Activated T-helper 1 cell treated with Interleukin-2 at 50 U/mL for 16 hours (primary cell): ENCODE measurements around the gene SRM.
"Not testable (repeated sequence)": the region's sequence is repeated elsewhere in the genome, so short reads cannot be mapped to it uniquely, and the experiment has no call there.

Experiments used
- DNase-seq: peaks from one replicate; pipeline ENCODE4 v3.0.0-alpha.2; 2020; ENCODE audit warnings: low read depth

Gene SRM

DNA sequence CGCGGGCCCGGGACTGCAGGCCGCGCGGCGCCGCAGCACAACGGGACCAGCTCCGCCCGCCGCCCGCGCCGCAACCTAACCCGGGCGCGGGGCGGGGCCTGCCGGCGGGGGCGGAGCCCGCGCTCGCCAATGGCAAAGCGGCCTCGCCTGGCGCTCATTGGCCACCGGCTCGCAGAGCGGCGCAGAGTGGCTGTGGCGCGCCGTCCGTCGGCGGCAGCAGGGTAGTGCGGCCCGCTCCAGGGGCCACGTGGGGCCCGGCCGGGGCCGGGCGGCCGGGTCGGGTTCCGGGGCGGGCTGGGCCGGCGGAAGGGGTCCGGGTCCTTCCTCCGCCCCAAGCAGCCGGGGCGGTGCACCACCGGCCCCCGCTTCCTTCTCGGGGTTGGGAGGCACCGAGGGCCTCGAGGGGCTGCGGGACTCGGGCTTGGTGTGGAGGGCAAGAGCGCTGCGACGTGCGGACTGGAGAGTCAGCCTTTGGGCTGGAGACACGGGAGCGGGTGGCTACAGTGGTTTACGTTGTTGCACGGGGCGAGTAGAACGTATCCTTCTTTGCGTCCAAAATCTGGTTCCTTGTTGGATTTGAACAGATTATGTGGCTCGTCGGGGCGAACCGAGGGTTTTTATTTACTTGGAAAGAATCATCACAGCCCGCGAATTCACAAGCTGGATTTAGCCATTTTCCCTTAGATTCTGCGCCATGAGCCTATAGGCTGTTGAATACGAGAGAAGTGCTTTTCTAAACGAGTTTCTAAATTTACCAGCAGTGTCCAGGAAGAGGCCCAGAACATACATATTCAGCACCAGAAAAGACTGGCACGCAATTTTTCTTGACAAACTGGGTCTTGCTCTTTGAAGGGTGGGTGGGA lies at the start of gene SRM:
Gene SRM (minus strand): TSS at position 51 of the 863 bp plus-strand sequence. CDS start 75 bp downstream, outside the sequence.
- DNase-seq, result peak; percentile 89

GRCh38 chr1:11109047-11109760 lies 49.4 kb upstream of the SRM start:
- no peak for DNase-seq

DNA sequence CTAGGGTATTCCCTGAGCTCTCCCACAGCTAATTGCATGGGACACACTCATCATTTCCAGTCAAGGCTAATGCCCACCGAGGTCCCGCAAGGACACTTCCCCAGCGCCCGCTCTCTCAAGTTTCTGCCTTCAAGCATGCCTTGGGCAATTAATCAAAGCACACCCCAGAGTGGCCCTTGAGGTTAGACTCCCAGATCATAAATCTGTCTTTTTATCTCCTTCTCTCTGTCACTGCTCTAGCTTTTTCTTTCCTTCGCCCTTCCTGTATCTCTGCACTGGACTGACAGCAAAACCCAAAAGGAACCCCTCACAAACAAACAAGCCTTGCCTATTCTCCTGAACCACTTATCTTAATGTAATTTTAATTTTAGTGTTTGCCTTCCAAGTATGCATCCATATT lies 47.8 kb upstream of the SRM start:
- DNase-seq, result no peak

DNA sequence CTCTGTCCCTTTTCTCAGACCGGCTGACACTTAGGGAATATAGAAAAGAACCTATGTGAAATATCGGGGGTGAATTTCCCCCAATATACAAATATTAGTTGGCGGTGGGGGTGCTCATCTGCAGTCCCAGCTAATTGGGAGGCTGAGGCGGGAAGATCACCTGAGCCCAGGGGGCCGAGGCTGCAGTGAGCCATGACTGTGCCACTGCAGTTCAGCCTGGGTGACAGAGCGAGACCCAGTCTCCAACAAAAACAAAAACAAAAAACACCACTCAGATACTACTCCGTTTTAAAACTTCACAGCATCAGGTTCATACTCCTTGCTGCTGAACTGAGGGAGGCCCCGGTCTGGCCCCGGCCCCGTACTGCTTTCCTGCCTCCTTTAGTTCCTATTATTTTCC lies 45.8 kb upstream of the SRM start:
- DNase-seq, result no peak

DNA sequence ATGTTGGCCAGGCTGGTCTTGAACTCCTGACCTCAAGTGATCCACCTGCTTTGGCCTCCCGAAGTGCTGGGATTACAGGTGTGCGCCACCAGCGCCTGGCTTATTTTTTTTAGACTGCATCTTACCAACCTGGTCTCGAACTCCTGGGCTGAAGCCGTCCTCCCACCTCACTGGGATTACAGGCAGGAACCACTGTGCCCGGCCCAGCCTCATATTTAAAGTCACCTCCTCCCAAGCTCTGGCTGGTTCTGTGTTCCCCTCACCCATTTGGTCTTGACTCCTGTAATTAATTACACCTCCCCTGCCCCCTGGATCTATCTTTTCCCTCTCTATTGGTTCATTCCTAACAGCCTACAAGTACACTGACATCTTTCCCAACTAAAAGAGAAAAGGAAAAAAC lies 41.5 kb upstream of the SRM start:
- no peak for DNase-seq

DNA sequence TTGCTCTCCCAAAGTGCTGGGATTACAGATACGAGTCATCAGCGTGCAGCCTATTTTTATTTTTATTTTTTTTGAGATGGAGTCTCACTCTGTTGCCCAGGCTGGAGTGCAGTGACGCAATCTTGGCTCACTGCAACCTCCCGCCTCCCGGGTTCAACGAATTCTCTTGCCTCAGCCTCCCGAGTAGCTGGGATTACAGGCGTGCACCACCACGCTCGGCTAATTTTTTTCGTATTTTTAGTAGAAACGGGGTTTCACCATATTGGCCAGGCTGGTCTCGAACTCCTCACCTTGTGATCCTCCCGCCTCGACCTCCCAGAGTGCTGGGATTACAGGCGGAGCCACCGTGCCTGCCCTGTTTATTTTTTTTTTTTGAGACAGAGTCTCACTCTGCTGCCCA lies 41.0 kb upstream of the SRM start:
- not testable (repeated sequence) for DNase-seq

- no peak for DNase-seq
Measured at GRCh38 chr1:11100149-11100493, 40.3 kb upstream of the SRM start.

DNA sequence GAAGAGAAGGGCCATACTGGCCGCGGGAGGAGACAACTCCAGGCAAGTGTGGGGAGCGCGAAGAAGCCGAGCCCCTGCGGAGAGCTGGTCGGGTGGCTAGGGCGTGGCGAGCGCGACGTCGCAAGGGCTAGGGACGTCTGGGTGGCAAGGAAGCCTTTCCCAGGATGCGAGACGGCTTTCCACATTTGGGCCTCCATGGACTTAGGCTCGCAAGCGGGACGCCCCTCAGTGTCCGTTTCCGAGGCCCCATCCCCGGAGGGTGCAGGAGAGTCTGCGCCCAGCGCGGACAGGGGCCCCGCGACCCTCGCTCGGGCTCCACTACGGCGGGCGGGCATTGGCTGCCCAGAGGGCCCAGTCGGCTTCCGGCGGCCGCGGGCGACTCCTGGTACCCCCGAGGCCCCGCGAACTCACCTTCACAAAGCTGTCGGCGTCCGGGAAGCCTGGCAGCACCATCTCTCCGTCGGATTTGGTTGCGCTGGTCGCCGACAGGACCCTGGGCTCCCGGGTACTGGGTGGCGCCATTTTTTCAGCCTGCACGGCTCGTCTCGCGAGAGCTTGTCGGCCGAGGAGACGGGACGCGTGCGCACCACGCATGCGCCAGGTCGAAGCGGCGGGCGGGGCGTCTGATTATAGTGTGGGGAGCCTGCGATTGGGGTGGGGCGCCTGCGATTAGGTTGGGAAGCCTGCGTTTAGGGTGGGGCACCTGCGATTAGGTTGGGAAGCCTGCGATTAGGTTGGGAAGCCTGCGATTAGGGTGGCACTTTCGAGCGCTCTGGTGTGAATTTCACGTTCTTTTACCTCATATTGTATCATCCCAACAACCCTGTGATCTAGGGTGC lies 39.7 kb upstream of the SRM start, which contains the start of gene EXOSC10:
Gene EXOSC10 (minus strand): TSS at position 560 of the 839 bp plus-strand sequence. CDS start 38 bp downstream, at position 522.
- DNase-seq, result peak; percentile 93

GRCh38 chr1:11098931-11099309 lies 39.1 kb upstream of the SRM start:
- DNase-seq, result no peak

DNA sequence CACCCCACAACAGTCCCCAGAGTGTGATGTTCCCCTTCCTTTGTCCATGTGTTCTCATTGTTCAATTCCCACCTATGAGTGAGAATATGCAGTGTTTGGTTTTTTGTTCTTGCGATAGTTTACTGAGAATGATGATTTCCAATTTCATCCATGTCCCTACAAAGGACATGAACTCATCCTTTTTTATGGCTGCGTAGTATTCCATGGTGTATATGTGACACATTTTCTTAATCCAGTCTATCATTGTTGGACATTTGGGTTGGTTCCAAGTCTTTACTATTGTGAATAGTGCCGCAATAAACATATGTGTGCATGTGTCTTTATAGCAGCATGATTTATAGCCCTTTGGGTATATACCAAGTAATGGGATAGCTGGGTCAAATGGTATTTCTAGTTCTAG lies 24.0 kb upstream of the SRM start:
- not testable (repeated sequence) for DNase-seq

- no peak for DNase-seq
Measured at GRCh38 chr1:11080931-11081330, 21.1 kb upstream of the SRM start.

GRCh38 chr1:11078631-11079030 lies 18.8 kb upstream of the SRM start:
- DNase-seq, result no peak

DNA sequence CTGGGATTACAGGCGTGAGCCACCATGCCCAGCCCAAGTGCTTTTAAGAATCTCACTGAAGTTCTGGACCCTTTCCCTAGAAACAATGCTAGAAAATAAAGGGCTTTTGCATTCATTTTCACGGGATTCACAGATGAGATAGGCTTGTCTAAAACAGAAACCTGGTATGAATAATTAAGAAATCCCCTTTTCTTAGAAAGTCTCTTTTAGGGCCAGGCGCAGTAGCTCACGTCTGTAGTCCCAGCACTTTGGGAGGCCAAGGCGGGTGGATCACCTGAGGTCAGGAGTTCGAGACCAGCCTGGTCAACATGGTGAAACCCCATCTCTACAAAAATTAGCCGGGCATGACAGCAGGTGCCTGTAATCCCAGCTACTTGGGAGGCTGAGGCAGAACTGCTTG lies 13.6 kb upstream of the SRM start:
- DNase-seq, result not testable (repeated sequence)

GRCh38 chr1:11072216-11072917 lies 12.5 kb upstream of the SRM start:
- no peak for DNase-seq

GRCh38 chr1:11071463-11072215 lies 11.8 kb upstream of the SRM start:
- no peak for DNase-seq

DNA sequence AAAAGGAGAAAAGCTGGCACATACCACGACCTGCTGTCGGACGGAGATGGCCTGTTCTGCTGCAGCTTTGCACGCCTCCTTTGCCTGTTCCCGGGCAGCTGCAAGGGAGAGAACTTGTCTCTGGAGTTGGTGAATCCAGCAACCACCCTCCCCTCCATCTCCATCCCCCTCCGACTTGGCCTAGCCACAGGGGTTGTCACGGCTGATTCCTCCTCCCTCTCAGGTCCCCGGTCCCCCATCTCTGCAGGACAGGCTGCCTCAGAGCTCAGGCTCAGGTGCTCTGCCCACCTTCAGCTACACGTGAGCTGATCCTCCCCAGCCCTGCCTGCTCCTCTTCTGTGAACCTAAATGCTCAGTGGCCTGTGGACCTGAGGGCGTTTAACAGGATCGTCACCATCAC lies 11.1 kb upstream of the SRM start:
- no peak for DNase-seq

GRCh38 chr1:11068600-11069473 lies 9.0 kb upstream of the SRM start:
- no peak for DNase-seq

- DNase-seq, result no peak
Measured at GRCh38 chr1:11067716-11068599, 8.1 kb upstream of the SRM start.

DNA sequence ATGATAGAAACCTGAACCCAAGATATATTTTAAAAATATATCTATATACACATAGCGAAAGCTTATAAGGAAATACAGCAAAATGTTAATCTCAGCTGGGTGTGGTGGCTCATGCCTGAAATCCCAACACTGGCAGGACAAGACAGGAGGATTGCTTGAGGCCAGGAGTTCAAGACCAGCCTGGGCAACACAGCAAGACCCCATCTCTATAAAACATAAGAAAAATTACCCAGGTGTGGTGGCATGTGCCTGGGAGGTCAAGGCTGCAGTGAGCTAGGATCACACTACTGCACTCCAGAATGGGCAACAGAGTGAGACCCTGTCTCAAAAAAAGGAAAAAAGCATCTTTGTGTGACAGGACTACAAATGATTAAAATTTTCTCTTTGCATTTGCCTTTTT lies 6.0 kb upstream of the SRM start:
- no peak for DNase-seq
